Thyroid gland (tissue), 4 donors: ENCODE data around the gene OBSCN. TPM values are rescaled to one million over a fixed set of nuclear protein-coding genes. Genes with fewer than 3 reads are reported as not detected.
"Not testable (repeated sequence)": the region's sequence is repeated elsewhere in the genome, so short reads cannot be mapped to it uniquely, and the experiment has no call there.

Experiments
- DNase-seq, 2 donors: peaks; one replicate each; pipeline ENCODE4 v3.0.0-alpha.2; 2019
- H3K27ac ChIP-seq, 3 donors: fragments of 200-600 bp; sonication (generic); 1 replicate in 2 of 3; 2 replicates in 1 of 3; pipeline ENCODE4 v1.5.1; 2016 to 2019; ENCODE audit warnings: mild to moderate bottlenecking in 1 of 3, moderate library complexity in 1 of 3
- H3K27me3 ChIP-seq: fragments of 200-600 bp; sonication (generic); one replicate; pipeline ENCODE4 v1.5.1; 2019
- H3K36me3 ChIP-seq, 2 donors: fragments of 200-600 bp; sonication (generic); one replicate each; pipeline ENCODE4 v1.5.1; 2016 to 2019
- H3K4me1 ChIP-seq, 2 donors: fragments of 200-600 bp; sonication (generic); one replicate each; pipeline ENCODE4 v1.5.1; 2017 to 2019
- H3K4me3 ChIP-seq, 3 donors: fragments of 200-600 bp; sonication (generic); replicated peaks in 1 of 3; 1 replicate in 2 of 3; 2 replicates in 1 of 3; pipeline ENCODE4 v1.5.1; 2016; ENCODE audit warnings: mild to moderate bottlenecking in 1 of 3
- H3K9me3 ChIP-seq: fragments of 200-600 bp; sonication (generic); one replicate; pipeline ENCODE4 v1.5.1; 2017
- CTCF ChIP-seq, 6 experiments: fragments of 200-600 bp in 3 of 6; fragments of 450-650 bp in 3 of 6; sonication (generic) in 3 of 6; IDR thresholded peaks; one replicate each; pipeline ENCODE4 v1.5.1; 2016 to 2019; ENCODE audit warnings: antibody characterized with exemption in 6 of 6, mild to moderate bottlenecking in 2 of 6, inconsistent platforms in 1 of 6, moderate library complexity in 1 of 6
- POLR2A ChIP-seq, 2 donors: fragments of 450-650 bp; IDR thresholded peaks; one replicate each; pipeline ENCODE4 v1.6.1; 2017; ENCODE audit warnings: antibody characterized with exemption in 2 of 2, mild to moderate bottlenecking in 2 of 2, moderate library complexity in 1 of 2
- WGBS, 2 donors: methylation state at CpG; one replicate each; pipeline ENCODE4 v1.1.5; 2017; 5-methylcytosine and 5-hydroxymethylcytosine counted together
- intact Hi-C: fragments of 100-400 bp; cut with DNase I; formaldehyde crosslinking; loops from one replicate; pipeline ENCODE4 v1.15.1; 2023
- total RNA-seq, 4 donors: library from RNA; depleted of rRNA; stranded (reverse); fragments of >200 nt; gene quantifications; one replicate each; pipeline ENCODE4 v1.2.3, GENCODE V29; 2016

Gene OBSCN
- total RNA-seq, 4 donors from 2014 or later = 24.0 to 35.1 (median 31.5) TPM

GRCh38 chr1:228171221-228171891, 36.5 kb upstream of the OBSCN start:
- Histone ChIP-seq H3K27me3 (no peaks in the 10 kb centered on the region), H3K27ac (no peak overlapping the region), H3K4me3 (no peak overlapping the region), H3K9me3 (no peaks in the 10 kb centered on the region), H3K4me1 (peaks cover 4 to 7% of the 10 kb centered on the region in 2 donors), H3K36me3 (peaks cover 7 to 10% of the 10 kb centered on the region in 2 donors)
- intact Hi-C loops = no loop called here
- no peak for TF ChIP-seq POLR2A (IDR thresholded peaks at IDR 0.05)
- TF ChIP-seq CTCF (IDR thresholded peaks at IDR 0.05) = no peak
- no peak for DNase-seq
- 76% methylated on average over 7 to 8 of the region's 10 CpGs for WGBS, 2 donors

GRCh38 chr1:228172591-228173527, 35.0 kb upstream of the OBSCN start:
- no peak for DNase-seq
- WGBS, 2 donors = 90 to 92% methylated on average over 14 to 15 of the region's 21 CpGs
- TF ChIP-seq CTCF (IDR thresholded peaks at IDR 0.05) = no peak

GRCh38 chr1:228173528-228174481, 34.0 kb upstream of the OBSCN start:
- H3K9me3 ChIP-seq, H3K27me3 ChIP-seq, intact Hi-C loops, H3K4me3 ChIP-seq, DNase-seq, H3K27ac ChIP-seq, H3K4me1 ChIP-seq: not testable (repeated sequence)
- 76 to 94% methylated on average over 3 to 19 of the region's 69 CpGs for WGBS, 2 donors
- peaks cover 7 to 10% of the 10 kb centered on the region in 2 donors for H3K36me3 ChIP-seq

More at GRCh38 chr1:228172591-228173527, 35.0 kb upstream of the OBSCN start:
- Histone ChIP-seq H3K27me3 (no peaks in the 10 kb centered on the region), H3K4me3 (no peak overlapping the region), H3K4me1 (no peaks in the 10 kb centered on the region), H3K9me3 (no peaks in the 10 kb centered on the region), H3K36me3 (peaks cover 7 to 10% of the 10 kb centered on the region in 2 donors), H3K27ac (no peak overlapping the region)
- intact Hi-C loops = no loop called here

GRCh38 chr1:228174482-228175315, 33.1 kb upstream of the OBSCN start:
- DNase-seq = no peak
- Histone ChIP-seq H3K27me3 (no peaks in the 10 kb centered on the region), H3K9me3 (no peaks in the 10 kb centered on the region), H3K4me1 (peaks cover 0 to 4% of the 10 kb centered on the region in 2 donors), H3K27ac (no peak overlapping the region), H3K4me3 (no peak overlapping the region), H3K36me3 (peaks cover 7 to 10% of the 10 kb centered on the region in 2 donors)
- intact Hi-C loops = no loop called here
- 94 to 98% methylated on average over 14 to 37 of the region's 52 CpGs for WGBS, 2 donors
- TF ChIP-seq CTCF (IDR thresholded peaks at IDR 0.05) = no peak
- no peak for TF ChIP-seq POLR2A (IDR thresholded peaks at IDR 0.05)
